Measurements from ENCODE around the gene TRAPPC4. TPM values are rescaled to one million over a fixed set of nuclear protein-coding genes. Genes with fewer than 3 reads are reported as not detected.
A peak's percentile ranks its signal among the peaks of the same experiment; 100 is the strongest.
"Not testable (repeated sequence)": the region's sequence is repeated elsewhere in the genome, so short reads cannot be mapped to it uniquely, and the experiment has no call there.

The TRAPPC4 gene
- 30.7 TPM for total RNA-seq
- long read RNA-seq, transcript TRAPPC4-214 (5 exons, 1,759 nt) = major isoform, 18 of 18 reads
- long read RNA-seq, partial matches to known transcripts = 0 of 18 reads
- long read RNA-seq, other reads (novel, unspliced or antisense) = 0 of 18 reads

GRCh38 chr11:119018074-119018938 is at the start of gene TRAPPC4, which contains the start of gene RPS25:
TSS of gene TRAPPC4 (plus strand) at chr11:119018766. CDS start at chr11:119018796, 30 bp downstream.
TSS of gene RPS25 (minus strand) at chr11:119018343. CDS start at chr11:119018284, 59 bp downstream.
- intact Hi-C loops (cut with DNase I) = loop anchor here (2.0 kb wide), 1 partner anchor 20 kb away; the partner anchor contains the start of gene CENATAC
- ATAC-seq (ENCODE audit: poor library complexity) (peak; percentile 97), DNase-seq (peak; percentile 97)

GRCh38 chr11:118969508-118969907 is 49.1 kb upstream of the TRAPPC4 start:
- intact Hi-C loops (cut with DNase I); ATAC-seq (ENCODE audit: poor library complexity); DNase-seq: not testable (repeated sequence)

GRCh38 chr11:118971646-118972045 is 46.9 kb upstream of the TRAPPC4 start, which contains the start of gene FOXR1:
TSS of gene FOXR1 (plus strand) at chr11:118971761. CDS start at chr11:118971932, 171 bp downstream.
- ATAC-seq (ENCODE audit: poor library complexity) (no peak), DNase-seq (no peak)
- intact Hi-C loops (cut with DNase I) = no loop called here

GRCh38 chr11:118973985-118974384 is 44.6 kb upstream of the TRAPPC4 start:
- ATAC-seq (ENCODE audit: poor library complexity) = no peak
- no peak for DNase-seq
- intact Hi-C loops (cut with DNase I) = no loop called here

- intact Hi-C loops (cut with DNase I) = no loop called here
Observed at GRCh38 chr11:118975771-118976709, 42.5 kb upstream of the TRAPPC4 start.

GRCh38 chr11:118979434-118979833 is 39.1 kb upstream of the TRAPPC4 start:
- no peak for ATAC-seq (ENCODE audit: poor library complexity)
- intact Hi-C loops (cut with DNase I) = no loop called here
- DNase-seq = no peak

More at GRCh38 chr11:118975771-118976709, 42.5 kb upstream of the TRAPPC4 start:
- DNase-seq (no peak), ATAC-seq (ENCODE audit: poor library complexity) (no peak)

- intact Hi-C loops (cut with DNase I) = no loop called here
Observed at GRCh38 chr11:118980191-118980881, 38.2 kb upstream of the TRAPPC4 start.

GRCh38 chr11:118984337-118984736 is 34.2 kb upstream of the TRAPPC4 start:
- DNase-seq; ATAC-seq (ENCODE audit: poor library complexity); intact Hi-C loops (cut with DNase I): not testable (repeated sequence)

More at GRCh38 chr11:118980191-118980881, 38.2 kb upstream of the TRAPPC4 start:
- DNase-seq (peak; percentile 73), ATAC-seq (ENCODE audit: poor library complexity) (peak; percentile 69)

- intact Hi-C loops (cut with DNase I) = no loop called here
- no peak for ATAC-seq (ENCODE audit: poor library complexity)
Observed at GRCh38 chr11:118984825-118985224, 33.7 kb upstream of the TRAPPC4 start.

GRCh38 chr11:118988280-118988679 is 30.3 kb upstream of the TRAPPC4 start:
- ATAC-seq (ENCODE audit: poor library complexity) (no peak), DNase-seq (no peak)
- intact Hi-C loops (cut with DNase I) = no loop called here

More at GRCh38 chr11:118984825-118985224, 33.7 kb upstream of the TRAPPC4 start:
- DNase-seq = no peak

GRCh38 chr11:118991486-118992038 is 27.0 kb upstream of the TRAPPC4 start:
- DNase-seq; intact Hi-C loops (cut with DNase I); ATAC-seq (ENCODE audit: poor library complexity): not testable (repeated sequence)

- DNase-seq = no peak
- intact Hi-C loops (cut with DNase I) = no loop called here
- peak; percentile 44 for ATAC-seq (ENCODE audit: poor library complexity)
Observed at GRCh38 chr11:118996926-118997626, 21.5 kb upstream of the TRAPPC4 start.

GRCh38 chr11:118997627-118998387 is 20.8 kb upstream of the TRAPPC4 start, which contains the start of gene CENATAC:
TSS of gene CENATAC (plus strand) at chr11:118998138. CDS start at chr11:118998198, 60 bp downstream.
- DNase-seq (peak; percentile 98), ATAC-seq (ENCODE audit: poor library complexity) (peak; percentile 100)
- intact Hi-C loops (cut with DNase I) = loop anchor here (2.0 kb wide), 1 partner anchor 21 kb away; the partner anchor contains the start of genes RPS25 and TRAPPC4

- DNase-seq = no peak
- peak; percentile 34 for ATAC-seq (ENCODE audit: poor library complexity)
- intact Hi-C loops (cut with DNase I) = loop anchor here (2.0 kb wide), 1 partner anchor 20 kb away; the partner anchor contains the start of genes RPS25 and TRAPPC4
Observed at GRCh38 chr11:118998388-118998717, 20.2 kb upstream of the TRAPPC4 start.

- ATAC-seq (ENCODE audit: poor library complexity) (no peak), DNase-seq (no peak)
- intact Hi-C loops (cut with DNase I) = loop anchor here (2.0 kb wide), 1 partner anchor 20 kb away; the partner anchor contains the start of genes RPS25 and TRAPPC4
Observed at GRCh38 chr11:118998822-118999221, 19.7 kb upstream of the TRAPPC4 start.

GRCh38 chr11:119000906-119001305 is 17.7 kb upstream of the TRAPPC4 start:
- ATAC-seq (ENCODE audit: poor library complexity) (no peak), DNase-seq (no peak)
- intact Hi-C loops (cut with DNase I) = no loop called here
